Measurements from ENCODE around the gene BSDC1. TPM values are rescaled to one million over a fixed set of nuclear protein-coding genes. Genes with fewer than 3 reads are reported as not detected.

Gene BSDC1
- polyA plus RNA-seq, 1 donor from 2014 or later, result 158 TPM

- Histone ChIP-seq H3F3A (ENCODE audit: insufficient read depth, low read length, poor library complexity, severe bottlenecking) (no peaks in the 10 kb centered on the region), H4K20me1 (ENCODE audit: insufficient read depth) (no peaks in the 10 kb centered on the region), H3K9me2 (ENCODE audit: insufficient read depth, low read length) (no peaks in the 10 kb centered on the region), H2AFZ (ENCODE audit: low read depth, low read length) (no peak overlapping the region), H3K4me3 (ENCODE audit: low read length) (no peak overlapping the region), H3K27me3 (ENCODE audit: insufficient read depth, low read depth, low read length) (no peaks in the 10 kb centered on the region), H3K4me2 (ENCODE audit: low read length) (no peak overlapping the region), H3K27ac (ENCODE audit: low read length) (no peak overlapping the region), H3K79me2 (replicated peaks; ENCODE audit: insufficient read depth, low read length) (no peaks in the 10 kb centered on the region), H3K36me3 (ENCODE audit: insufficient read depth, low read length) (no peaks in the 10 kb centered on the region), H3K9ac (ENCODE audit: low read length) (no peak overlapping the region), H3K9me3 (ENCODE audit: low read length) (no peaks in the 10 kb centered on the region)
- TF ChIP-seq RAD21 (conservative IDR thresholded peaks at IDR 0.05) (no peak), TAF1 (IDR thresholded peaks at IDR 0.05; ENCODE audit: low read depth) (no peak), CTCF (IDR thresholded peaks at IDR 0.05; ENCODE audit: poor library complexity, severe bottlenecking) (no peak), POLR2AphosphoS5 (IDR thresholded peaks at IDR 0.05) (no peak), MXI1 (conservative IDR thresholded peaks at IDR 0.05; ENCODE audit: poor library complexity, severe bottlenecking) (no peak), EZH2 (IDR thresholded peaks at IDR 0.05; ENCODE audit: borderline replicate concordance, insufficient read depth, low read length, poor library complexity, severe bottlenecking) (no peak), EP300 (conservative IDR thresholded peaks at IDR 0.05; ENCODE audit: poor library complexity, severe bottlenecking) (no peak), SMC3 (conservative IDR thresholded peaks at IDR 0.05; ENCODE audit: poor library complexity) (no peak)
- TF ChIP-seq, protein P1, sequence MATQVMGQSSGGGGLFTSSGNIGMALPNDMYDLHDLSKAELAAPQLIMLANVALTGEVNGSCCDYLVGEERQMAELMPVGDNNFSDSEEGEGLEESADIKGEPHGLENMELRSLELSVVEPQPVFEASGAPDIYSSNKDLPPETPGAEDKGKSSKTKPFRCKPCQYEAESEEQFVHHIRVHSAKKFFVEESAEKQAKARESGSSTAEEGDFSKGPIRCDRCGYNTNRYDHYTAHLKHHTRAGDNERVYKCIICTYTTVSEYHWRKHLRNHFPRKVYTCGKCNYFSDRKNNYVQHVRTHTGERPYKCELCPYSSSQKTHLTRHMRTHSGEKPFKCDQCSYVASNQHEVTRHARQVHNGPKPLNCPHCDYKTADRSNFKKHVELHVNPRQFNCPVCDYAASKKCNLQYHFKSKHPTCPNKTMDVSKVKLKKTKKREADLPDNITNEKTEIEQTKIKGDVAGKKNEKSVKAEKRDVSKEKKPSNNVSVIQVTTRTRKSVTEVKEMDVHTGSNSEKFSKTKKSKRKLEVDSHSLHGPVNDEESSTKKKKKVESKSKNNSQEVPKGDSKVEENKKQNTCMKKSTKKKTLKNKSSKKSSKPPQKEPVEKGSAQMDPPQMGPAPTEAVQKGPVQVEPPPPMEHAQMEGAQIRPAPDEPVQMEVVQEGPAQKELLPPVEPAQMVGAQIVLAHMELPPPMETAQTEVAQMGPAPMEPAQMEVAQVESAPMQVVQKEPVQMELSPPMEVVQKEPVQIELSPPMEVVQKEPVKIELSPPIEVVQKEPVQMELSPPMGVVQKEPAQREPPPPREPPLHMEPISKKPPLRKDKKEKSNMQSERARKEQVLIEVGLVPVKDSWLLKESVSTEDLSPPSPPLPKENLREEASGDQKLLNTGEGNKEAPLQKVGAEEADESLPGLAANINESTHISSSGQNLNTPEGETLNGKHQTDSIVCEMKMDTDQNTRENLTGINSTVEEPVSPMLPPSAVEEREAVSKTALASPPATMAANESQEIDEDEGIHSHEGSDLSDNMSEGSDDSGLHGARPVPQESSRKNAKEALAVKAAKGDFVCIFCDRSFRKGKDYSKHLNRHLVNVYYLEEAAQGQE (IDR thresholded peaks at IDR 0.05; ENCODE audit: borderline replicate concordance), result no peak
Measured at GRCh38 chr1:32405672-32406467, 11.6 kb upstream of the BSDC1 start.

DNA sequence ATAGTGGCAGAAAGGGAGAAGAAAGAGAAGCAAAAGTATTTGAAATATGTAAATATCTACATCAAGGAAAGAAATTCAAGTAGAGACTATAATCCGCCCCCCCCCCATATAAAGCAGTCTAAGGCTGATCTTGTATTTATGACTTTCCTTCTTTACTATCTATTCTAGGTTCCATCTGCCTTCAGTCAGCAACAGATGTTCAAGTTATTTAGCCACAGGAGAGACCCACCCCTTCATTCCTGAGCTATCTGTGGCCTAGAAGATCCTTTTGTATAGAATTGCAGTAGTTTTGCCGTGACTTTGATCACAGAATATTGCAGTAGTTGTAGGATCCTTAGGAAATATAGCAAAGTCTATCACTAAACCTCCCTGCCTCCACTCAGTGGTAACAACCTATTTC lies 10.7 kb upstream of the BSDC1 start:
- no peak overlapping the region for H3K4me3 ChIP-seq (ENCODE audit: low read length)
- H3K4me2 ChIP-seq (ENCODE audit: low read length), result no peak overlapping the region
- TF ChIP-seq TAF1 (IDR thresholded peaks at IDR 0.05; ENCODE audit: low read depth), result no peak
- no peak for TF ChIP-seq EZH2 (IDR thresholded peaks at IDR 0.05; ENCODE audit: borderline replicate concordance, insufficient read depth, low read length, poor library complexity, severe bottlenecking)
- no peak for TF ChIP-seq SMC3 (conservative IDR thresholded peaks at IDR 0.05; ENCODE audit: poor library complexity)
- no peak for TF ChIP-seq RAD21 (conservative IDR thresholded peaks at IDR 0.05)
- TF ChIP-seq EP300 (conservative IDR thresholded peaks at IDR 0.05; ENCODE audit: poor library complexity, severe bottlenecking), result no peak
- no peak for TF ChIP-seq MXI1 (conservative IDR thresholded peaks at IDR 0.05; ENCODE audit: poor library complexity, severe bottlenecking)
- TF ChIP-seq, protein P1 (IDR thresholded peaks at IDR 0.05; ENCODE audit: borderline replicate concordance), result no peak
- TF ChIP-seq POLR2AphosphoS5 (IDR thresholded peaks at IDR 0.05), result no peak
- no peak for TF ChIP-seq CTCF (IDR thresholded peaks at IDR 0.05; ENCODE audit: poor library complexity, severe bottlenecking)
- H3K9ac ChIP-seq (ENCODE audit: low read length), result no peak overlapping the region
- H3K36me3 ChIP-seq (ENCODE audit: insufficient read depth, low read length), result no peaks in the 10 kb centered on the region
- H4K20me1 ChIP-seq (ENCODE audit: insufficient read depth), result no peaks in the 10 kb centered on the region
- H3K9me3 ChIP-seq (ENCODE audit: low read length), result no peaks in the 10 kb centered on the region
- H3K79me2 ChIP-seq (replicated peaks; ENCODE audit: insufficient read depth, low read length), result no peaks in the 10 kb centered on the region
- H3K9me2 ChIP-seq (ENCODE audit: insufficient read depth, low read length), result no peaks in the 10 kb centered on the region
- no peak overlapping the region for H3K27ac ChIP-seq (ENCODE audit: low read length)
- no peaks in the 10 kb centered on the region for H3K27me3 ChIP-seq (ENCODE audit: insufficient read depth, low read depth, low read length)
- H3F3A ChIP-seq (ENCODE audit: insufficient read depth, low read length, poor library complexity, severe bottlenecking), result no peaks in the 10 kb centered on the region
- H2AFZ ChIP-seq (ENCODE audit: low read depth, low read length), result no peak overlapping the region
